HG03558 (cell line): ENCODE results near the gene UBE3A.
"Not testable (repeated sequence)": the region's sequence is repeated elsewhere in the genome, so short reads cannot be mapped to it uniquely, and the experiment has no call there.

Source experiments
- ATAC-seq: cut with Tn5 transposase; IDR thresholded peaks from one replicate; pipeline ENCODE4 v1.9.1; 2021; ENCODE audit warnings: moderate number of reproducible peaks; ENCODE audit not compliant: unreplicated experiment; ENCODE audit errors: extremely low read depth

UBE3A gene

DNA sequence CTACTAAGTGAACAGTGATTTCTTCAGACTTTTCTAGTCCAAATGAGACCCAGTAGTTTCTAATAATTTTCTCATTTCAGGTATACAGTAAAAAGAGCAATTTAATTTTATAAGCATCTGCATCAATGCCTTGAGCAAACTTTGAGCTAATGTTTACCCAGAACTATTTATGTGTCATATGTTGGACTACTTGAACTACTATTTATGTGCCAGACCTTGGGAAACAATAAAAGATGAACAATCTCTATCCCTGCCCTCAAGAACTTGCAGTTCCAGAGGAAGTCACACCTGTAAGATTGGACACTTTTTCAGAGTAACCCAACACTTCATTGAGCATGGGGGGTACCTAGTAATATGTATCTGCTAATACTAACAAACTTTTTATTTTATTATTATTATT, 2.3 kb upstream of the UBE3A start:
- ATAC-seq: no peak

DNA sequence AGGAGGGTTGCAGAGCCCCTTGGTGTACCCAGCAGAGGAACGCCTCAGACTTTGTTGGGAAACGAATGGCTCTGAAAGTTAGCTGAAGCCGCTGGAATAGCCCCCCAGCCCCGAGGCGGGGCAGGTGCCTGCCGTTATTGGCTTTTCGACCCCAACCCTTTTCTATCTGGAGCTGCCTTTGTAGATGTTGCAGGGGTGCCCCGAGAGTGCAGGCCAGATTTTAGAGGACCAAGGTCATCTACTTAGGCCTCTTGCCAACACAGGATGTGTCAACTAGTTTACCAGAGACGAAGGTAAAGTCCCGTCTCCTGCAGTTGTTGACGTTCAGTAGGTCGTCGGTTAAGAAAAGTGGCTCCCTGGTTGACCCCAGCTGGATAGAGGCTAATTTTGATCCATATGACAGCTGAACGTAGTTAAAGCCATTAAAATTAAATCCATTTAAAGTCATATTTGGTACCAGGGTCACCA, 579 bp upstream of the UBE3A start:
- ATAC-seq: no peak

DNA sequence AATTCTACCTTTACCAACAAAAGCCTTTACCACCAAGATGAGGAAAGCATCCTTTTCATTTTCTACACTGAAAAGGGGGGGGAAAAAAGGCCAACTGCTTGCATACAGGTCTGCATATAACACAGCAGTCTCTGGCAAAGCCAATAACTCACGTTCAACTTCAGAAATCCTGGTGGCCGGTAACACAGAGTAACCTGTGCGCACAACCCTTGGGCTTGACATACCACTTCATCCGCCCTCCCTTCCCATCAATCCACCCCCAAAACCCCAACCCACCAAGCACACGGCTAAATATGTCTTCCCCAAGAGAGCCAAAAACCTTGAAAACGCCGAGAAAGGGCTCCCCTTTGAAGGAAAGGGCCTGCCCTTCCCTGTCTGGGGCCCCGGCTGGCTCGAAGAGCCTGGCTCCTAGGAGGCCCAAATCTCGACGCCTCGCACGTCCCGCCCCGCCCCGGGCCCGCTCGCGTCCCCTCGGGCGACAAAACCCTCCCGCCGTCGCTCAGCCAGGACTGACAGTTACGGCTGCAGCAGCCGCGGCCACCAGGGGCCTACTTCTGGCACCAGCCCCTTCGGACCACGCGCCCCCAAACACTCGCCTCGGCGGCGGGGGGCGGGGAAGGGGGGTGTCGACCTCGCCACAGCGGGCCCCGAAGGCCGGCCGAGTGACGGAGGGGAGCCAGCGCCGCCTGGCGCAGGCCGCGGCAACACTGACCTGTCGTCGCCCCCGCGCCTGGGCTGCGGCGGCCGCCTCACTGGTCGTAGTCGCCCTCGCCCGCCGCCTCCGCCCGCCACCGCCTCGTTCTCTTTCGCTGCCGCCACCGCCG, 835 bp downstream of the UBE3A start:
- peak; percentile 26 for ATAC-seq

DNA sequence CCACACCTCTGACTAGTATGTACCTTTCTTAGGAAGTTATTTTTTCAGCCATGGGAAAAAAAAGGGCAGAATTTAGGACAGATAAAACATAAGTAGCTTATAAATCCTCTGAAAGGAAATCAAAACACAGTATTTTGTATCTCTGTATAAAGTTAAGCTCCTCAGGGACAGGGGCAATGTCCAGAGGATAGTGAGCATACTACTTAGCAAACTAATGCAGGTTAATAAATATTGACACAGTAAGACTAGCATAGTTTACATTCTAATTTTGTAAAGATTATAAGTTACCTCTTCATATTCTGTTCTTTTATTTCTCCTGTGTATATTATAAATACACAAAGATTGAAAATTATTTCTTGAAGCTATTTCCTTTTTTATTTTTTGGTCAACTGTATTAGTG, 2.1 kb downstream of the UBE3A start:
- no peak for ATAC-seq

DNA sequence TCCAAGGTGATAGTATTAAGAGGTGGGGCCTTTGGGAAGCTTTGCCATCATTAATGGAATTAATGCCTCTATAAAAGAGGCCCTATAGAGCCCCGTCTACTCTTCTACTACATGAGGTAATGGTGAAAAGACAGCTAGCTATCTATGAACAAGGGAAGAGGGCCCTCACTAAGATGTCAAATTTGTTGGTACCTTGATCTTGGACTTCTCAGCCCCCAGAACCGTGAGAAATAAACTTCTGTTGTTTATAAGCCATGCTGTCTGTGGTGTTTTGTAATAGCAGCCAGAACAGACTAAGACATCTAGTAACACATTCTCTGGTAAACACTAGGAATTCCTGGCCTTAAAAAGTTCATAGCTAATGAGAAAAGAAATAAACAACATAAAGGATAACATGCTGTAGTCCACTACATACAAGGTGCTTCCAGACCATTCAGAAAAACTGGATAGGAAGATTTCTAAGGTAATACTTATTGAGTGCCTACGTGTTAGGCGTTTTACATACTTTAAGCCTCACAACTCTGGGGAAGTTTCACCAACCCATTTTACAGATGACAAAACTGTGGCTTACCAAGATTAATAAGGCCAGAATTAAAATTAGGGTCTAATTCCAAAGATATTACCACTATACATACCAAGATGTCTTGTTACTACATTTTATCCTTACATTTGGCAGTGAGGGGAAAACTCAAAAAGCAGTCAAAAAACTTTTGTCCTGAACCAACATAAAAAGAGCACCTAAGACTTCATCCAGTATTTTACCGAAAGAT, 3.2 kb downstream of the UBE3A start:
- no peak for ATAC-seq

DNA sequence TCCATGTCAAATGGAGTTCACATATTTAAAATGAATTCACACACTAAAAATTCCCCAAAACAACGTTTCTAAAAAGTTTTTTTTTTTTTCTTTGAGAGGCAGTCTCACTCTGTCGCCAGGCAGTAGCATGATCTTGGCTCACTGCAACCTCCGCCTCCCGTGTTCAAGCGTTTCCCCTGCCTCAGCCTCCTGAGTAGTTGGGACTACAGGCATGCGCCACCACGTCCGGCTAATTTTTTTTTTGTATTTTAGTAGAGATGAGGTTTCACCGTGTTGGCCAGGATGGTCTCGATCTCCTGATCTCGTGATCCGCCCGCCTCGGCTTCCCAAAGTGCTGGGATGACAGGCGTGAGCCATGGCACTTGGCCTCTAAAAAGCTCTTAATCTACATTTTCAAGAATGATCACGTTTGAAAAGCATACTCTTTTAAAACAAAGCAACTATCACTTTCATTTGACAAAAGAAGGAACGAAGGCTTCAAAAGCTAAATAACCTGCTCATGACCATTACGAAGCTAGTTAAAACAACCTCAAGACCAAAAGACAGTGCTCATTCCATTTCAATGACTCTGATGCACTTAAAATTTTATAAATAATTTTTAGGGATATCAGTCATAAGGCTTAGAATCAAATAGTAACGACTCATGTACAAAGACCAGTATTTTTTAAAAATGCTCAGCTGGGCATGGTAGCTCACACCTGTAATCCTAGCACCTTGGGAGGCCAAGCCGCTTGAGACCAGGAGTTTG, 5.5 kb downstream of the UBE3A start:
- no peak for ATAC-seq

DNA sequence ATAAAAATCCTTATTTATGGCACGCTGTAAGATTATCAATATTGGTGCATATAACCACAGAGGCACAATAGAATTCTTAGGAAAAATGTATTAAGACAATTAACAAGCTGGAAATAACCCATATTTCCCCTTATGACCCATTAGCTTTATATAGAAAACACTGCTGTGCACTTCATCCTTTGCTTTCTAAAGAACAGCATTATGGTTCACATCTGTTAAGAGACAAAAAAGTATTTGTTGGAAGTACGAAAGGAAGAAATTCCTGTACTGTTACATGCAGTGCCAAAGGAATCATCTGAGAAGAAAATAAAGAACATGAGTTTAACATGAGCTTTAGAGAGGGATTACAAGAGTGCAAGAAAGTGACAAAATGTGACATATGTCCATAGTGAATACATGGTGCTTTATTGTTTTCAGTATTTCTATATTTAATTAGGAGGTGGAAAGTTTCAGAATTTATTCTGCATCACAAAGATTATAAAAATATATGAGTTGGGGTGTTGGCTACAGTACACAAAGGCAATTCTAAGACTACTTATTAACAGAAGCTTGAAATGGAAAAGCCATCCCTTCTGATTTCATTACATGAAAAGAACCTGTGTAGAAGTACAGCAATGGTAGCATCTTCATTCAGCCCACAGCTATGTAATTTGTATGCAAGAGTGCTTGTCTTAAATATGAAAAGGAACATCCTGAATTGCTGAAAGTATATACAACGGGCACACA, 6.8 kb downstream of the UBE3A start:
- no peak for ATAC-seq

DNA sequence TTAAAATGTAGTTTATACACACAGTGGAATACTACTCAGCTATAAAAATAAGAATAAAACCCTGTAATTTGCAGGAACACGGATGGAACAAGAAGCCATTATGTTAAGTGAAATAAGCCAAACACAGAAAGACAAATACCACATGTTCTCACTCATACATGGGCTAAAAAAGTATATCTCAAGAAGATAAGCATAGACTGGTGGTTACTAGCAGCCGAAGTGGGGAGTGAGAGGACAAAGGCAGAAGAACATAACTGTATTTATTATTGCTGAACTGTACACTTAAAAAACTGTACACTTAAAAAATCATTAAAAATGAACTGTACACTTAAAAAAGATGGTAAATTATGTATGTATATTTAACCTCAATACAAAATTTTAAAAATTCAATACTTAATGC, 11.0 kb downstream of the UBE3A start:
- ATAC-seq: no peak

DNA sequence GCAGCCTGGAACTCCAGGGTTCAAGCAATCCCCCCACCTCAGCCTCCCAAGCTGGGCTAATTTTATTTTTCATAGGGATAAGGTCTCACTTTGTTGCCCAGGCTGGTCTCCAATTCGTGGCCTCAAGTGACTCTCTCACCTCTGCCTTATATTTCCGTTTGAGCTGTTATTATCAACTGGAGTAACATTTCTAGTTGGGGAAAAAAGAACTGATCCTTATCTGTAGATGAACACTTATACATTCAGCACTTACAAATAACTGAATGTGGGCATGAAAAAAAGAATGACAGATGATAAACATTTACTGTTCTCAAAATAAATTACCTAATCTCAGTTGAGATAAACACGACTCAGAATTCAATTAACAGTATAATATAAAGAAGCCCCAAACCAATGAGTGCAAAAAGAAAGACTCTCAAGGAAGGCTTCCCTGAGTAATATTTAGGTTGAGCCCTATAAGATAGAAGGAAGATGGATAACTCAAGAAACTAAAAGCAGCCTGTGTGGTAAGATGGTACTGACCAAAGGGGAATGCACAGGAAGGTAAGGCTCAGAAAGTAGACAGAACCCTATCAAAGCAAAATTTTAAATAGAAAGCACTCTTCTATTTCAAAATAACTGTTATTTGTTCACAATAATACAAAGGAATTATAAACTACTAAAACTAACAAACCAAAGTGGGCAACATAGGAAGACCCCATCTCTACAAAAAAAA, 11.8 kb downstream of the UBE3A start:
- no peak for ATAC-seq

DNA sequence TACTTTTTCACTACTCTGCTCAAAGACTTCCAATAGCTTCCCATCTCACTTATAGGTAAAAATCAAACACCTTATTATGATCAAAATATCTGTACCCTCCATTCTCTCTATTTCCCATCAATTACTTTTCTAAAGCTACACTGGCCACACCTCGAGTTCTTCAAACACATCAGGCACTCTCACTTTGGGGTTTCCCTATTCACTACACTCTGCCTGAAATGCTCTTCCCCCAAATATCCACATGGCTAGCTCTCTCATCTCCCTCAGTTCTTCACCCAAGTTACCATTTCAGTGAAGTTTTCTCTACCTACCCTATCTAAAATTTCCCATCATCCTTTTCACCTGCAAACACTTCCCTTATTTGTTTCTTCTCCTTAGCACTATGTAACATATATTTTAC, 14.8 kb downstream of the UBE3A start:
- ATAC-seq: no peak

DNA sequence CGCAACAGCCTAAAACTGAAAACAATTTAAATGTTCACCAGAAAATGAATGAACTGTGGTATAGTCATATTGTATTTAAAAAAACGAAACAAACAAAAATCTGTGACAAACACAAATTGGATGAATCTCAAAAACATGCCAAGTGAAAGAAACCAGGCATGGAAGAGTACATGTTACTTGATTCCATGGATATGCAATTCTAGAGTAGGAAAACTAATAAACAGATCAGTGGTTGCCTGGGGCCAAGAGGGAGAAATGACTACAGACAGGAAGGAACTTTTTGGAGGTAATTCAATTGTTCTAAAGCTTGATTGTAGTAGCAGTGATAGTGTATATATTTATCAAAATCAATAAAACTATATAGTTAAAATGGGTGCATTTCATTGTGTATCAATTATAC, 16.8 kb downstream of the UBE3A start:
- ATAC-seq: no peak

DNA sequence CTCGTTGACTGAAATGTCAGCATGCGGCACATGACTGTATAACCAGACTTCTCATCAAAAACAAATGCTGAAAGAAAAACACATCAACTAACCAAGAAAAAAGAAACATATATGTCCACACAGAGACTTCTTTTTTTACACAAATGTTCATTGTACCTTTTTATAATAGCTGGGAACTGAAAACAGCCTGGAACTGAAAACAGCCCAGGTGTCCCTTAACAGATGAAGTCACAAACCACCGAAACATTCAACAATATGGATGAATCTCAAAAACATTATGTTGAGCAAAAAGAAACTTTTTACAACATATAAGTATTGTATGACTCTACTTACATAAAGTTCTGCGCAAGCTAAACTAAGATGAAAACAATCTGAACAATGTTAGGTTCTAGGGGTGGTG, 20.6 kb downstream of the UBE3A start:
- no peak for ATAC-seq

DNA sequence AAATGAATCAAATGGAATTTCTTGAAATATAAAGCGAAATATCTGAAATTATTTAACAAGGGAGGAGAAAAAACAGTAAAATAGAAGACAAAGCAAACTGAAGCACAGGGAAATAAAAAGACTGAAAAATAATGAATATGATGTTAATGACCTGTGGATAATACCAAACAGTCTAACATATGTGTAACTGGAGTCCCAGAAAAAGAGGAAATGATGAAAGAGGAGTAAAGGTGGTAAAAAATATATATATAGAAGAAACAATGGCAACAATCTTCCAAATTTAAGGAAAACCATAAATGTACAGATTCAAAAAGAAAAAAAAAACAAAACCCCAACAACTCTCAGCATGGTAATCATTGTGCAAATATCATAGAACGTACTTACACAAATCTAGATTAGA, 21.2 kb downstream of the UBE3A start:
- no peak for ATAC-seq

DNA sequence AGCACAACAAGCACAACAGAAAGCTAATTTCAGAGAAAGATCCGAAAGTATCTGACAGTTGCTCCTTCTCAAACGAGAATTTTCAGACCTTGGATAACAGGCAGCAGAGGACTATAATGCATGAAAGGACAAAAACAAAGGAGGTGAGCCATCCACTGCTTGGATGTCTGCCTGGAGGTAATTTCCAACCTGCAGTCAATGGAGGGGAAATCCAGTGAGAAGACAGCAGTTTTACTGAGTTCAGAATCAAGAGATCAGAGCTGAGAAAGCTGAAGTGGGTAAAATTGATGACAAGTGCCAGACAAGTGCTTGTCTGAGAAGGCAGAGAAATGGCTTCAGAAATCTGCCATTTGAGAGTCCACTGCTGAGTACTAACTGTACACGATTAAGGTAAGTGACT, 22.1 kb downstream of the UBE3A start:
- peak; percentile 50 for ATAC-seq

DNA sequence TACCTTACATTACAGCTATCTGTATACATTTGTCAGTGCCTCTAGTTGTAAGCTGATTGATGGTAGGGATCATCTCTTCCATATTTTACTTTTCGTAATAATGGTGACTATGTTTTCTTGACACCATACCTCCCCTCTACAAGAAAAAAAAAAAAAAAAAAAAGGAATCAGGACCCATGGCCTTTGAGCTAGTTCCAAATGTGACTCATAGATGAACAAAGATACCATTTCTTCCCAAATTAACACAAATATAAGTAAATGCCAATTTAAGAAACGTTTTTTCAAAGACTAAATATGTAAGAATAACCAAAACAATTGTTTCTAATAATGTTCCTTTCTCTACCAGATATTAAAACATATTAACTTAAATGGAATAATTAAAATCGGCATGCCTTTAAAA, 23.1 kb downstream of the UBE3A start:
- ATAC-seq: no peak

DNA sequence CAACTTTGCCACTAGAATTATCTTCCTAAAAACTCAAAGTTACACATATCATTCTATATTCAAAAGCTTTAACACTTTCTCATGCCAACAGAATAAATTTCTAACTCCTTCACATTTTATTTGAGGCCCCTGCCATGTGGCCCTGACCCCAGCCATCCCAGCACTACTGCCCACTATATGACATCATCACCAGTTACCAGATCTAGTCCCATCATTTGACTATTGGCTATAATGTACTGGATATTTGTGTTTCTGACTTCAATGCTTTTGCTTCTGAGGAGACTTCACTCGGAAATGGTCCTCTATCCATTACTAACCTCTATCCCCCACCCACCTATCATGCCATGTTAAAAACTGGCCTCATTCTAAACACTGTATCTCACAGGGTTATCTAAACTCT, 23.6 kb downstream of the UBE3A start:
- no peak for ATAC-seq

DNA sequence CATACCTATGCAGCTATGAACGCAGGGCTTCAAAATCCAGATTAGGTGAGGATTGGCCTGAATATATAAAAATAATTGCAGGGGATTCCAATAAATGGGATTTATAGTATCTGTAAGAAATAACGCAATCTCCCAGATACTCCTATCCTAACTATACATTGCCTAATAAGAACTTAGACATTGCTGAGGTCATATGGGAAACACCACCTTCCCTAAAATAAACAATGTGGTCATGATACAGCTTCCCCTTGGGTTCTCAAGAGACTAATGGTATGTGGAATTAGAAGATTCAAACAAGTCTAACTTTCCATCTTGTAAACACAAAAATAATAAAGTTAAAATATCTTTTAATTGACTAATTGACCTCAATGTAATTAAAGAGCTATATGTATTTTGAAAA, 28.2 kb downstream of the UBE3A start:
- ATAC-seq: no peak

DNA sequence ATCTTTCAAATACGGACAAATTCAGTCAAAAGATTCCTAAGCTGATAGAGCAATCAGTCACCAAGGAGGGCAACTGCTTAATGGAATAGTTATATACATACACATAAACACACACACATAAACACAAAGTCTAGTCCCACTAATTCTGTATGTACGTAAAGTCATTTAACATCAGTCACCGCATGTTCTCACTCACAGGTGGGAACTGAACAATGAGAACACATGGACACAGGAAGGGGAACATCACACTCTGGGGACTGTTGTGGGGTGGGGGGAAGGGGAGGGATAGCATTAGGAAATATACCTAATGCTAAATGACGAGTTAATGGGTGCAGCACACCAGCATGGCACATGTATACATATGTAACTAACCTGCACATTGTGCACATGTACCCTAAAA, 29.1 kb downstream of the UBE3A start:
- not testable (repeated sequence) for ATAC-seq

DNA sequence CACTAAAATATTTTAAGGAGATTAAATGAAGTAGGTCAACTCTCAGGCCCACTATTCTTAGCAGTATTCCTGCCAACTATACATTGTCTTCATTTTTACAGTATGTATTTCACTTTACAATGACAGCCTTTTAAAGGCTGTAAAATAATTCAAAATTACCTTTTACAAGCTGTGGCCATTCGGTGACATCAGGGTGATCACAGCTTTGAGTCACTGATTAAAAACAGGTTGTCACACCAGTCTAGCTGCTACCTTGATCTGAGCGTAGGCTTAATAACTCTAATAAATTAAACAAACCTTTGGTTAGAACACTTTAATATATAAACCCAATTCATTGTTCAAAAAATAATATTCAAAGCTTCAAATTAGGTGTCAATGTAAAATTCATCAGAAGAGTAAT, 29.9 kb downstream of the UBE3A start:
- ATAC-seq: no peak

DNA sequence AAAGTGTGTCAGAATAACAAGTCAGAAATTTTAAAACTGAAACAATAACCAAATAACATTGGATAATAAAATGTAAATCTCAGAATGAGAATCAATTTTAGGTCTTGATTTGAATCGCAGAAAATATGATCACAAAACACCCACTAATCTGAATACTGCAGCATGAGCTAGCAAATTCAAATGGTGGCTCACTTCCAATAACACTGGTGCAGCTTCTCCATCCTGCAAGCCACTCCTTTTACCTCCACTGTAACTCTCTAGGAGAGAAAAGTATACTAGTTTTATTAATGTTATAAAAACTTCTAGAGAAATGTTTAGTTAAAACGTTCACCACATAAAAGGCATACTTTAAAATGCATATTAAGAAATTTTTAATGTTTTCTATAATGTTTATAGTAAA, 30.4 kb downstream of the UBE3A start:
- ATAC-seq: no peak
